Right lobe of liver (tissue), 6 donors: ENCODE results near the gene TNFRSF12A. TPM values are rescaled to one million over a fixed set of nuclear protein-coding genes. Genes with fewer than 3 reads are reported as not detected.

ENCODE experiments used
- ATAC-seq, 4 donors: fragments of 200-7000 bp; cut with Tn5 transposase; one replicate each; pipeline ENCODE4 v1.9.1; 2020; ENCODE audit warnings: mild to moderate bottlenecking in 4 of 4, moderate library complexity in 4 of 4
- DNase-seq, 3 donors: peaks; one replicate each; pipeline ENCODE4 v3.0.0-alpha.2; 2020
- H3K27ac ChIP-seq, 3 donors: fragments of 200-600 bp; one replicate each; pipeline ENCODE4 v1.8.0; 2022
- H3K27me3 ChIP-seq, 2 donors: fragments of 200-600 bp; one replicate each; pipeline ENCODE4 v1.8.0; 2022
- H3K36me3 ChIP-seq, 4 donors: fragments of 200-600 bp; sonication (generic) in 1 of 4; one replicate each; pipeline versions ENCODE4 v1.5.1 to v1.8.0; 2017 to 2022; ENCODE audit warnings: control low read depth in 1 of 4
- H3K4me1 ChIP-seq, 4 donors: fragments of 200-600 bp; sonication (generic) in 1 of 4; one replicate each; pipeline versions ENCODE4 v1.5.1 to v1.8.0; 2017 to 2022; ENCODE audit warnings: control low read depth in 1 of 4
- H3K4me3 ChIP-seq, 3 donors: fragments of 200-600 bp; one replicate each; pipeline ENCODE4 v1.8.0; 2022
- H3K9me3 ChIP-seq, 4 donors: fragments of 200-600 bp; sonication (generic) in 1 of 4; one replicate each; pipeline versions ENCODE4 v1.5.1 to v1.8.0; 2017 to 2022; ENCODE audit warnings: control low read depth in 1 of 4
- POLR2A ChIP-seq: fragments of 450-650 bp; IDR thresholded peaks from one replicate; pipeline ENCODE4 v1.6.1; 2017; ENCODE audit warnings: antibody characterized with exemption, mild to moderate bottlenecking
- WGBS: methylation state at CpG from one replicate; pipeline ENCODE4 v1.1.6; 2018; ENCODE audit warnings: low coverage, low lambda C conversion rate; ENCODE audit not compliant: insufficient coverage; ENCODE audit errors: missing lambda C conversion rate; 5-methylcytosine and 5-hydroxymethylcytosine counted together
- intact Hi-C, 2 donors: fragments of 100-400 bp; cut with DNase I; formaldehyde crosslinking; loops; one replicate each; pipeline versions ENCODE4 v1.11.2 to v1.14.1; 2022
- total RNA-seq, 6 experiments: library from RNA; depleted of rRNA in 2 of 6; stranded (reverse); fragments of >200 nt in 2 of 6; fragmentation: NEBNext Ultra II Directional in 3 of 6; extraction: Animal tissue kit (Norgen Biotek cat#: 25700) in 3 of 6; gene quantifications; one replicate each; pipeline versions ENCODE4 v1.1.0 to v1.2.4, GENCODE V29; 2016 to 2023
- TF ChIP-seq, protein P1 (sequence below), 4 donors: fragments of 200-600 bp in 3 of 4; fragments of 450-650 bp in 1 of 4; IDR thresholded peaks; one replicate each; pipeline versions ENCODE4 v1.5.1 to v1.8.0; 2016 to 2022; ENCODE audit warnings: antibody characterized with exemption in 4 of 4, mild to moderate bottlenecking in 2 of 4
- donor health status: DM: no; HTN: yes; CAD: no.
- donor health status: DM: no; HTN: no; CAD: no.
- donor health status: DM: no; HTN: no; CAD: no.
- donor health status: DM: no; HTN: yes; CAD: no.
- donor health status: DM: no; HTN: yes; CAD: no.

Gene TNFRSF12A
- total RNA-seq, 6 experiments from 2014 or later, result 5.2 to 284 (median 69.4) TPM

DNA sequence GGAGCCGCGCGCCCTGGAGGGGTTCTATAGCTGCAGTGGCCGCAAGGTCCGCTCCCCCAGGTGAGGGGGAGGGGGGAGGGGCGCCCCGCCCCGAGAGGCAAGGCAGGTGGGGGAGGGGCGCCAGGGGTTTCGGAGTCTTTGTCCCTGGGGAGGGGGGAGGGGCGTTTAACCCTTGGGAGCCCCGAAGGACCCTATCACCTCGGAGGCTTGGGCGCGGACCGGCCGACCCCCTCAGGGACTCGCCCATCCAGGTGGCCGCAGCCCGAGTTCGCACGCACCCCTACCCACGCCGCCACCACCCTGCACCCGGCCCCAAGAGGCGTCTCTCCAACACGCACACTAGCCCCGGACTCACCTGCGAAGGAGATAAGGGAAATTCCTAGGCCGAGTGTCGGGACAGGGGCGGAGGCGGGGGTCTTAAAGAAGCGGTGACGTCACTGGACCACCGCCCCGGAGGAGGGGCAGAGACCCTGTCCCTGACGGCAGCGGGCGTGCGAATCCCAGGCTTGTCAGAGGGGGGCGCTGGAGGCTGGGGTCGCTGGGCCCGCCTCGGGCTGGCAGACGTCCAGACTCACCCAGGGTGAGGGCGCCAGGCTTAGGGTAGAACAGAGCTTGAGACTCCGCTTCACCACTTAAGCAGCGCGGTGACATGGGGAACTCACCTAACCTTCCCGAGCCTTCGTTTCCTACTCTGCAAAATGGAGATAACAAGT, 2.2 kb upstream of the TNFRSF12A start, which contains the start of gene CLDN6:
Gene CLDN6, minus strand, starts transcription at position 390 of the 713 bp plus-strand sequence. CDS start 2,162 bp downstream, outside the sequence.
- no peak within 1 kb of the TSS for H3K4me3 ChIP-seq
- DNase-seq, result no peak

GRCh38 chr16:3019594-3020246, 448 bp upstream of the TNFRSF12A start:
- Histone ChIP-seq H3K4me1 (peaks cover 0 to 27% (median 14%) of the 10 kb centered on the region in 4 donors), H3K9me3 (no peaks in the 10 kb centered on the region), H3K36me3 (no peaks in the 10 kb centered on the region), H3K27ac (no peak overlapping the region), H3K27me3 (no peaks in the 10 kb centered on the region), H3K4me3 (peak overlapping the region; percentile 64 to 84 (median 74))
- WGBS, result 45% methylated on average over 19 of the region's 40 CpGs
- intact Hi-C loops, result no loop called here
- TF ChIP-seq POLR2A, result no peak
- TF ChIP-seq, protein P1, sequence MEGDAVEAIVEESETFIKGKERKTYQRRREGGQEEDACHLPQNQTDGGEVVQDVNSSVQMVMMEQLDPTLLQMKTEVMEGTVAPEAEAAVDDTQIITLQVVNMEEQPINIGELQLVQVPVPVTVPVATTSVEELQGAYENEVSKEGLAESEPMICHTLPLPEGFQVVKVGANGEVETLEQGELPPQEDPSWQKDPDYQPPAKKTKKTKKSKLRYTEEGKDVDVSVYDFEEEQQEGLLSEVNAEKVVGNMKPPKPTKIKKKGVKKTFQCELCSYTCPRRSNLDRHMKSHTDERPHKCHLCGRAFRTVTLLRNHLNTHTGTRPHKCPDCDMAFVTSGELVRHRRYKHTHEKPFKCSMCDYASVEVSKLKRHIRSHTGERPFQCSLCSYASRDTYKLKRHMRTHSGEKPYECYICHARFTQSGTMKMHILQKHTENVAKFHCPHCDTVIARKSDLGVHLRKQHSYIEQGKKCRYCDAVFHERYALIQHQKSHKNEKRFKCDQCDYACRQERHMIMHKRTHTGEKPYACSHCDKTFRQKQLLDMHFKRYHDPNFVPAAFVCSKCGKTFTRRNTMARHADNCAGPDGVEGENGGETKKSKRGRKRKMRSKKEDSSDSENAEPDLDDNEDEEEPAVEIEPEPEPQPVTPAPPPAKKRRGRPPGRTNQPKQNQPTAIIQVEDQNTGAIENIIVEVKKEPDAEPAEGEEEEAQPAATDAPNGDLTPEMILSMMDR (IDR thresholded peaks at IDR 0.05), result no peak
- ATAC-seq (no peak), DNase-seq (peak in 1 of 3 donors; percentile 31)

More for the DNA sequence above, 2.2 kb upstream of the TNFRSF12A start, which contains the start of gene CLDN6:
- Histone ChIP-seq H3K4me1 (peaks cover 0 to 19% (median 8%) of the 10 kb centered on the region in 4 donors), H3K36me3 (no peaks in the 10 kb centered on the region), H3K9me3 (no peaks in the 10 kb centered on the region), H3K27ac (no peak within 1 kb of the TSS), H3K27me3 (no peaks in the 10 kb centered on the region)
- WGBS, result 9% methylated on average over 26 of the region's 52 CpGs
- intact Hi-C loops, result no loop called here
- TF ChIP-seq POLR2A, result no peak
- TF ChIP-seq, protein P1 (IDR thresholded peaks at IDR 0.05), result no peak
- no peak for ATAC-seq

DNA sequence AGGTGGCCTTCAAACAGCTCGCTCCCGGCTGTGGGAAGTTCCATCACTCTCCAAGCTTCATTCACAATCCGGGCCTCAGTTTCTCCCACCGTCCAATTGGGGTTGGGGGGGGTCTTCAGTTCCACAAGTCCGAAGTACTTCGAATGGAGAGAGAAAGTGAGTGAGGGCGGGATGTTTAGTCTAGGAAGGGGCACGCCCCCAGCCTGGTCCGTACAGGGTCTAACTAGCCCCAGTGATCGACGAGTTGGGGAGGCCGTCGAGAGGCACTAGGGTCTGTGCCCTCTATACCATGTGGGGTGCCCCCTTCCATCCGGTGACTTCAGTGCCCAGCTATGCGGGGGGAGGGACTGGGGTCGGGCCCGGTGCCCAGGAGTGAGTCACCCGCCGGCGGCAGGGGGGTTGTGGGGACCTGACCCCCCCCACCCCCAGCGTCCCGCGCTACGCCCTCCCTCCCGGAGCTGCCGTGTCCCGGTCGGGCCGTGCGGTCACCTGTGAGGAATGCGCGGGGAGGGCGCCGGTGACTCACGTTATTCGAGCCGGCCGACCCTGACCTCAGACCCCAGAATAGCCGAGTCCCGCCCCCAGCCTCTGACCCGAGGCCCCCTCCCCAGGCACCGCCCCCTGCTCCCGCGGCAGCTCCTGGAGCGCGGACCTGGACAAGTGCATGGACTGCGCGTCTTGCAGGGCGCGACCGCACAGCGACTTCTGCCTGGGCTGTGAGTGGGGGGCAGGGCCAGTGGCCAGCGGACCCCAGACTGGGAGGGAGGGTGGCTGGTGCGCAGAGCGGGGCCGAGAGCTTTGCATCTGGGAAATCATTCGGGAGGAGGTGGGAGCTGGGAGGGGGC, 658 bp downstream of the TNFRSF12A start:
- peak overlapping the region; percentile 64 to 84 (median 74) for H3K4me3 ChIP-seq
- peaks cover 0 to 28% (median 14%) of the 10 kb centered on the region in 4 donors for H3K4me1 ChIP-seq
- peaks cover 0 to 1% (median 0%) of the 10 kb centered on the region in 4 donors for H3K36me3 ChIP-seq
- under 1% methylated on average over 32 of the region's 57 CpGs for WGBS
- no peaks in the 10 kb centered on the region for H3K9me3 ChIP-seq
- TF ChIP-seq, protein P1 (IDR thresholded peaks at IDR 0.05), result no peak
- peak; percentile 63 for TF ChIP-seq POLR2A
- intact Hi-C loops, result no loop called here
- no peaks in the 10 kb centered on the region for H3K27me3 ChIP-seq
- peak in 2 of 3 donors; percentile 74 to 91 for DNase-seq
- peak overlapping the region; percentile 84 to 95 (median 91) for H3K27ac ChIP-seq
- ATAC-seq, result peak; percentile 29 to 50 (median 36)
